Measurements from ENCODE around the gene TCOF1.

The TCOF1 gene

GRCh38 chr5:150312518-150312917 is 45.0 kb upstream of the TCOF1 start:
- no peak for TF ChIP-seq CTCF (IDR thresholded peaks at IDR 0.05; ENCODE audit: low read depth, low read length, missing control alignments)
- no peak for DNase-seq (ENCODE audit: low read depth)
- H3K4me3 ChIP-seq (ENCODE audit: low read depth, low read length) = no peak overlapping the region

GRCh38 chr5:150313501-150313900 is 44.0 kb upstream of the TCOF1 start:
- no peak for DNase-seq (ENCODE audit: low read depth)
- no peak for TF ChIP-seq CTCF (IDR thresholded peaks at IDR 0.05; ENCODE audit: low read depth, low read length, missing control alignments)
- no peak overlapping the region for H3K4me3 ChIP-seq (ENCODE audit: low read depth, low read length)

- DNase-seq (ENCODE audit: low read depth) = no peak
Measured at GRCh38 chr5:150313921-150314716, 43.4 kb upstream of the TCOF1 start.

GRCh38 chr5:150315245-150315644 is 42.3 kb upstream of the TCOF1 start:
- no peak for DNase-seq (ENCODE audit: low read depth)
- no peak overlapping the region for H3K4me3 ChIP-seq (ENCODE audit: low read depth, low read length)
- TF ChIP-seq CTCF (IDR thresholded peaks at IDR 0.05; ENCODE audit: low read depth, low read length, missing control alignments) = no peak

More at GRCh38 chr5:150313921-150314716, 43.4 kb upstream of the TCOF1 start:
- H3K4me3 ChIP-seq (ENCODE audit: low read depth, low read length) = no peak overlapping the region
- TF ChIP-seq CTCF (IDR thresholded peaks at IDR 0.05; ENCODE audit: low read depth, low read length, missing control alignments) = no peak

- no peak for TF ChIP-seq CTCF (IDR thresholded peaks at IDR 0.05; ENCODE audit: low read depth, low read length, missing control alignments)
- H3K4me3 ChIP-seq (ENCODE audit: low read depth, low read length) = no peak overlapping the region
- DNase-seq (ENCODE audit: low read depth) = no peak
Measured at GRCh38 chr5:150316320-150316719, 41.2 kb upstream of the TCOF1 start.

GRCh38 chr5:150317048-150318003 is 40.2 kb upstream of the TCOF1 start:
- TF ChIP-seq CTCF (IDR thresholded peaks at IDR 0.05; ENCODE audit: low read depth, low read length, missing control alignments) = no peak
- no peak overlapping the region for H3K4me3 ChIP-seq (ENCODE audit: low read depth, low read length)

More at GRCh38 chr5:150317048-150318003, 40.2 kb upstream of the TCOF1 start:
- peak; percentile 8 for DNase-seq (ENCODE audit: low read depth)
